Measurements from ENCODE around the gene FITM2.

FITM2 gene

GRCh38 chr20:44280387-44280786 is 30.6 kb downstream of the FITM2 start:
- ATAC-seq, result no peak
- no peak for TF ChIP-seq POU6F1 (CRISPR knock-in tag; IDR thresholded peaks at IDR 0.05; ENCODE audit: borderline replicate concordance, low read depth)
- no peak for TF ChIP-seq CSRNP3 (CRISPR knock-in tag; IDR thresholded peaks at IDR 0.05)
- TF ChIP-seq PPARA (CRISPR knock-in tag; IDR thresholded peaks at IDR 0.05; ENCODE audit: borderline replicate concordance), result no peak
- no peak for TF ChIP-seq ZFP3 (CRISPR knock-in tag; IDR thresholded peaks at IDR 0.05)
- no peak for TF ChIP-seq TOX (CRISPR knock-in tag; IDR thresholded peaks at IDR 0.05; ENCODE audit: borderline replicate concordance)
- TF ChIP-seq GLIS3 (CRISPR knock-in tag; IDR thresholded peaks at IDR 0.05), result no peak
- TF ChIP-seq RARB (CRISPR knock-in tag; IDR thresholded peaks at IDR 0.05), result no peak
- TF ChIP-seq ZFP30 (CRISPR knock-in tag; IDR thresholded peaks at IDR 0.05), result no peak
- TF ChIP-seq ZNF70 (CRISPR knock-in tag; IDR thresholded peaks at IDR 0.05), result no peak
- no peak for TF ChIP-seq BACH2 (CRISPR knock-in tag; IDR thresholded peaks at IDR 0.05; ENCODE audit: borderline replicate concordance)
- TF ChIP-seq ISL1 (CRISPR knock-in tag; IDR thresholded peaks at IDR 0.05), result no peak
- TF ChIP-seq SNAI2 (CRISPR knock-in tag; IDR thresholded peaks at IDR 0.05), result no peak
- TF ChIP-seq TSHZ2 (CRISPR knock-in tag; IDR thresholded peaks at IDR 0.05), result no peak

GRCh38 chr20:44279228-44279627 is 31.8 kb downstream of the FITM2 start:
- ATAC-seq, result no peak; the same call in 2 of the 3 replicates
- TF ChIP-seq ARNTL (CRISPR knock-in tag; IDR thresholded peaks at IDR 0.05; ENCODE audit: borderline replicate concordance, low read depth) (no peak), ISL1 (CRISPR knock-in tag; IDR thresholded peaks at IDR 0.05) (no peak)

- TF ChIP-seq TCF4 (CRISPR knock-in tag; IDR thresholded peaks at IDR 0.05; ENCODE audit: borderline replicate concordance) (no peak), POU6F1 (CRISPR knock-in tag; IDR thresholded peaks at IDR 0.05; ENCODE audit: borderline replicate concordance, low read depth) (no peak), PPARA (CRISPR knock-in tag; IDR thresholded peaks at IDR 0.05; ENCODE audit: borderline replicate concordance) (no peak), CREB5 (CRISPR knock-in tag; IDR thresholded peaks at IDR 0.05; ENCODE audit: low read depth) (no peak), TOX (CRISPR knock-in tag; IDR thresholded peaks at IDR 0.05; ENCODE audit: borderline replicate concordance) (no peak), ZNF8 (CRISPR knock-in tag; IDR thresholded peaks at IDR 0.05) (no peak), ZC3H10 (CRISPR knock-in tag; IDR thresholded peaks at IDR 0.05) (no peak), GLIS3 (CRISPR knock-in tag; IDR thresholded peaks at IDR 0.05) (no peak), CSDC2 (CRISPR knock-in tag; IDR thresholded peaks at IDR 0.05) (no peak), SNAI2 (CRISPR knock-in tag; IDR thresholded peaks at IDR 0.05) (no peak), ZFP3 (CRISPR knock-in tag; IDR thresholded peaks at IDR 0.05) (no peak), CSRNP3 (CRISPR knock-in tag; IDR thresholded peaks at IDR 0.05) (no peak), TSHZ2 (CRISPR knock-in tag; IDR thresholded peaks at IDR 0.05) (no peak), ZFP30 (CRISPR knock-in tag; IDR thresholded peaks at IDR 0.05) (no peak)
- ATAC-seq, result no peak
These were observed 36.5 kb downstream of the FITM2 start for GRCh38 chr20:44274303-44275017.

Measured in SK-N-SH treated with all-trans-retinoic acid at 6 μM for 48 hours (cell line).